Breast epithelium (tissue), 3 donors: ENCODE measurements around the gene WDR6.

Source experiments
- CTCF ChIP-seq, 3 donors: fragments of 450-650 bp; IDR thresholded peaks; one replicate each; pipeline ENCODE4 v1.5.1; 2016 to 2017; ENCODE audit warnings: antibody characterized with exemption in 3 of 3, mild to moderate bottlenecking in 3 of 3, moderate library complexity in 3 of 3
- POLR2AphosphoS5 ChIP-seq, 3 donors: sonication (generic); formaldehyde crosslinking; IDR thresholded peaks; one replicate each; pipeline ENCODE4 v1.6.1; 2017; ENCODE audit warnings: antibody characterized with exemption in 3 of 3

DNA sequence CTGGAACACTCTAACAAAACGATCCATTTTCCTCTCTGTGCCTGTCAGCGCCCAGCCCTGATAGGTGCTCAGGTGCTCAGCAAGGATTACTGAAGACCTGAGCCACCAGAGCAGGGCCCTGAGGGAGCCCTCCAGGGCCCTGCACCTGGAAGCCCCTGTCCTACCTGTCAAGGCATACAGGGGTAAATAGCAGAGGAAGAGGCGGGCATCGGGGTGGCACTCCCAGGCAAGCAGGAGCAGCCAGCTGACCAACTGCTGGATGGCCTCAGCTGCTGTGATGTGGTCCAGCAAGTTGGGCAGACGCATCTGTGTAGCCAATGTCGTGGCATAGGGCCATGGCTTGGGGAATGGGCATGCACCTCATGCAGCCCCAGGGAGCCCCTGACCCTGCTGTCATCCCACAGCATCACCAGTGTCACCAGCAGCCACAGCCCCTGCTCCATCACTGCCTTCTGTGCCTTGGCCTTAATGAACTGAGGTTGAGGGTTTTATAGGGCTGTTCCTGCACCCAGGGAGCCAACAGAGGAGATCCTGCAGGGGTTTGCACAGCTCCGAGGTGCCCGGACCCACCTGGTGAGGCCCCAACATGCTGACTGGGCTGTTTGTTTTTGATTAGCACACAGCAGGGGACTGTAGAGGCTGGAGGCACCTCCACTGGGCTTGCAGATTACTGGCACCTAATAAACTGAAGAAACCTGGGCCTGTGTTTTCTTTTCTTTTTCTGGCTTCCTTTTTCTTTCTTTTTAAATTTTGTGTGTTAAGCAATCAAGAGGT is 7.9 kb upstream of the WDR6 start:
- TF ChIP-seq CTCF (IDR thresholded peaks at IDR 0.05) (no peak), POLR2AphosphoS5 (IDR thresholded peaks at IDR 0.05) (no peak)
